ENCODE results near the gene LRP1. TPM values are rescaled to one million over a fixed set of nuclear protein-coding genes. Genes with fewer than 3 reads are reported as not detected.

LRP1 gene
- total and polyA plus RNA-seq, 2 of the 13 experiments (the other 11 are each of a cell fraction or from before 2014, with no cell fraction given) = 14.7 to 30.8 TPM

GRCh38 chr12:57229634-57230380 lies 101.5 kb downstream of the LRP1 start, which contains the start of gene SHMT2 (continued):
- no peak for TF ChIP-seq SNAPC4 (CRISPR knock-in tag; IDR thresholded peaks at IDR 0.05)
- TF ChIP-seq RARG (CRISPR knock-in tag; IDR thresholded peaks at IDR 0.05; ENCODE audit: low read depth) = no peak
- TF ChIP-seq RELA (CRISPR knock-in tag; IDR thresholded peaks at IDR 0.05) = no peak
- peak; percentile 18 for TF ChIP-seq ZNF605 (CRISPR knock-in tag; IDR thresholded peaks at IDR 0.05)
- TF ChIP-seq MAZ (IDR thresholded peaks at IDR 0.05; ENCODE audit: borderline replicate concordance, low read depth, low read length) = no peak
- peak; percentile 74; the same call in 1 of the 2 replicates for TF ChIP-seq MAZ (CRISPR knock-in tag; IDR thresholded peaks at IDR 0.05; ENCODE audit: low read depth)
- no peak for TF ChIP-seq FIP1L1 (IDR thresholded peaks at IDR 0.05; ENCODE audit: borderline replicate concordance, insufficient read depth, low read depth, low read length)
- TF ChIP-seq ZBTB33 (CRISPR knock-in tag; IDR thresholded peaks at IDR 0.05) = no peak
- TF ChIP-seq NFYC (CRISPR knock-in tag; IDR thresholded peaks at IDR 0.05) = peak; percentile 41; the same call in 1 of the 2 replicates
- TF ChIP-seq ZNF850 (CRISPR knock-in tag; conservative IDR thresholded peaks at IDR 0.05) = no peak
- no peak; the same call in 1 of the 2 replicates for TF ChIP-seq ZNF792 (CRISPR knock-in tag; IDR thresholded peaks at IDR 0.05)
- no peak for TF ChIP-seq AKNA (CRISPR knock-in tag; IDR thresholded peaks at IDR 0.05; ENCODE audit: borderline replicate concordance)
- peak; percentile 62; the same call in 1 of the 2 replicates for TF ChIP-seq PHF21A (CRISPR knock-in tag; IDR thresholded peaks at IDR 0.05)
- peak; percentile 60 for TF ChIP-seq ASH2L (IDR thresholded peaks at IDR 0.05; ENCODE audit: insufficient read length, low read depth, low read length)
- no peak for TF ChIP-seq ZZZ3 (CRISPR knock-in tag; IDR thresholded peaks at IDR 0.05; ENCODE audit: borderline replicate concordance)
- peak; percentile 51; the same call in 1 of the 2 replicates for TF ChIP-seq ZBTB7A (CRISPR knock-in tag; IDR thresholded peaks at IDR 0.05)
- no peak for TF ChIP-seq ZKSCAN5 (CRISPR knock-in tag; IDR thresholded peaks at IDR 0.05)
- no peak; the same call in 1 of the 2 replicates for TF ChIP-seq ZNF629 (CRISPR knock-in tag; conservative IDR thresholded peaks at IDR 0.05)

All from HepG2 (cell line).